WTC11 (cell line): ENCODE data around the gene SSR3. TPM values are rescaled to one million over a fixed set of nuclear protein-coding genes. Genes with fewer than 3 reads are reported as not detected.
"Not testable (repeated sequence)": the region's sequence is repeated elsewhere in the genome, so short reads cannot be mapped to it uniquely, and the experiment has no call there.

Source experiments
- ATAC-seq: fragments of 200-7000 bp; cut with Tn5 transposase; 2 replicates; pipeline ENCODE4 v1.10.0; 2021; ENCODE audit warnings: mild to moderate bottlenecking, moderate library complexity
- CTCF ChIA-PET: fragments of 300-600 bp; sonication (Branson Sonifier 250); formaldehyde crosslinking; loops from one replicate; lab custom pipeline; 2021; ENCODE audit warnings: antibody characterized with exemption; lab: Charles Lee
- POLR2A ChIA-PET: fragments of 350-600 bp; sonication (Branson Sonifier 250); formaldehyde crosslinking; loops from one replicate; lab custom pipeline; 2021; ENCODE audit warnings: antibody characterized with exemption; lab: Charles Lee
- DNase-seq: peaks from one replicate; pipeline ENCODE4 v3.0.0; 2021; ENCODE audit warnings: low spot score
- H3K27ac Mint-ChIP-seq: 2 replicates; pipeline ENCODE4 v1.8.0; 2021; ENCODE audit warnings: mixed read lengths
- H3K27me3 Mint-ChIP-seq: 2 replicates; pipeline ENCODE4 v1.8.0; 2021; ENCODE audit warnings: low read depth, mild to moderate bottlenecking, moderate library complexity, mixed read lengths
- H3K36me3 Mint-ChIP-seq: 2 replicates; pipeline ENCODE4 v1.8.0; 2021; ENCODE audit warnings: mixed read lengths
- H3K4me1 Mint-ChIP-seq: 2 replicates; pipeline ENCODE4 v1.8.0; 2022; ENCODE audit warnings: mixed read lengths
- H3K4me3 Mint-ChIP-seq: 2 replicates; pipeline ENCODE4 v1.8.0; 2021; ENCODE audit warnings: mild to moderate bottlenecking, moderate library complexity, mixed read lengths
- H3K9me3 Mint-ChIP-seq: 2 replicates; pipeline ENCODE4 v1.8.0; 2021; ENCODE audit warnings: mixed read lengths
- CREB1 ChIP-seq: sonication (generic); formaldehyde crosslinking; IDR thresholded peaks from 2 replicates; pipeline ENCODE4 v1.8.0; 2023; ENCODE audit warnings: mild to moderate bottlenecking, missing genetic modification reagents
- HMGA2 ChIP-seq: fragments of 250-450 bp; sonication (Bioruptor Pico); IDR thresholded peaks from 2 replicates; pipeline ENCODE4 v1.4.0; 2021; ENCODE audit warnings: mild to moderate bottlenecking, moderate library complexity
- JAZF1 ChIP-seq: fragments of 250-450 bp; sonication (Bioruptor Pico); IDR thresholded peaks from 2 replicates; pipeline ENCODE4 v1.9.0; 2021; ENCODE audit warnings: moderate library complexity, mild to moderate bottlenecking, inconsistent platforms
- TCF7 ChIP-seq: sonication (generic); formaldehyde crosslinking; IDR thresholded peaks from 2 replicates; pipeline ENCODE4 v1.8.0; 2022; ENCODE audit warnings: mild to moderate bottlenecking, low read depth, missing genetic modification reagents, moderate library complexity
- ZNF219 ChIP-seq: sonication (generic); formaldehyde crosslinking; IDR thresholded peaks from 2 replicates; pipeline ENCODE4 v1.8.0; 2023; ENCODE audit warnings: missing genetic modification reagents, mild to moderate bottlenecking, borderline replicate concordance
- total RNA-seq: library from RNA; stranded (reverse); gene quantifications from 3 replicates; pipeline ENCODE4 v1.2.3, GENCODE V29; 2021
- TF ChIP-seq, protein P1 (sequence below): sonication (generic); formaldehyde crosslinking; IDR thresholded peaks from 2 replicates; pipeline ENCODE4 v1.8.0; 2022; ENCODE audit warnings: mild to moderate bottlenecking, missing genetic modification reagents
- TF ChIP-seq, protein P2 (sequence below): sonication (generic); formaldehyde crosslinking; IDR thresholded peaks from 2 replicates; pipeline ENCODE4 v1.8.0; 2022; ENCODE audit warnings: missing genetic modification reagents
- TF ChIP-seq, protein P3 (sequence below): sonication (generic); formaldehyde crosslinking; IDR thresholded peaks from 2 replicates; pipeline ENCODE4 v1.8.1; 2023; ENCODE audit warnings: mild to moderate bottlenecking, missing genetic modification reagents, moderate library complexity
- TF ChIP-seq, protein P4 (sequence below): fragments of 250-450 bp; sonication (Bioruptor Pico); IDR thresholded peaks from 2 replicates; pipeline ENCODE4 v1.9.0; 2021; ENCODE audit warnings: mild to moderate bottlenecking, borderline replicate concordance
- TF ChIP-seq, protein P5 (sequence below): sonication (generic); formaldehyde crosslinking; IDR thresholded peaks from 2 replicates; pipeline ENCODE4 v1.8.0; 2022; ENCODE audit warnings: mild to moderate bottlenecking, missing genetic modification reagents
- TF ChIP-seq, protein P6 (sequence below): sonication (generic); formaldehyde crosslinking; IDR thresholded peaks from 2 replicates; pipeline ENCODE4 v1.8.1; 2022; ENCODE audit warnings: low read depth, mild to moderate bottlenecking, moderate library complexity, missing genetic modification reagents, borderline replicate concordance

Gene SSR3
- total RNA-seq, 1 experiment from 2014 or later, result 162 TPM

DNA sequence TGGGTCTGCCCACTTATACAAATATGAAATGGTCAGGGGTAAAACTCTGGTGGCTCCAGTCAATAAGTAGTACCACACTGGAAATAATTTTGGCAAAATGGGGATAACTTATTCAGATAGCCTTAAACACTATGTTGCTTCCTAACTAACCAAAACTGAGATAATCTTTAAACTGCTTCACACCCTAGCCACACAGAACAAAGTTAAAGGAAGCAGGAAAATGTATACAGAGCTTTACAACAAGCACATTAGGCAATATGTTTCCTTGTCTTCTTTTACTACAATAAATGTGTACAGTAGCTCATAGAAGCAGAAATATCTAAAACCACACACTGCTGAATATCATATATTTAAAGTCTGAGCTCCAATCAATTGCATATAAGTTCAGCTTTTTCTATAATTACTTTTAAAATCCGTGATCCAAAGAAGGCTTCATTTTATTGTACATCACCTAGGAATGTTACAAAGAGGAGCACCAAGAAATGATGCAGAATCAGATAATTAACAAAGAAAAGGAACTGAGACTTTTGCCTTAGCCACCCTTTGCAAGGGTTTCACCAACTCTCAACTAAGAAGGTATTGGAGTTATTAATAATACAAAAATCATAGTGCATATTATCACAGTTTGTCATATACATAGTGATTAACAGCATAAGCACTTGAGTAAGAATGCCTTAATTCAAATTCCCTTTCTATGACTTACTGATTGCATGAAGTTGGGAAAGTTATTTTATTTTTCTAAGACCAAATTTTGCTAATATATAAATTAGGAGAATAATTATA lies 9.2 kb upstream of the SSR3 start:
- ChIA-PET POLR2A (no interaction called here), CTCF (no interaction called here)
- Mint-ChIP-seq H3K27ac (no peak overlapping the region), H3K27me3 (no peaks in the 10 kb centered on the region), H3K4me3 (no peak overlapping the region), H3K36me3 (no peaks in the 10 kb centered on the region), H3K9me3 (peaks cover 13% of the 10 kb centered on the region), H3K4me1 (0 out of 2 replicates have a peak, but pooled peaks cover 3% of the 10 kb centered on the region)
- TF ChIP-seq, protein P1, sequence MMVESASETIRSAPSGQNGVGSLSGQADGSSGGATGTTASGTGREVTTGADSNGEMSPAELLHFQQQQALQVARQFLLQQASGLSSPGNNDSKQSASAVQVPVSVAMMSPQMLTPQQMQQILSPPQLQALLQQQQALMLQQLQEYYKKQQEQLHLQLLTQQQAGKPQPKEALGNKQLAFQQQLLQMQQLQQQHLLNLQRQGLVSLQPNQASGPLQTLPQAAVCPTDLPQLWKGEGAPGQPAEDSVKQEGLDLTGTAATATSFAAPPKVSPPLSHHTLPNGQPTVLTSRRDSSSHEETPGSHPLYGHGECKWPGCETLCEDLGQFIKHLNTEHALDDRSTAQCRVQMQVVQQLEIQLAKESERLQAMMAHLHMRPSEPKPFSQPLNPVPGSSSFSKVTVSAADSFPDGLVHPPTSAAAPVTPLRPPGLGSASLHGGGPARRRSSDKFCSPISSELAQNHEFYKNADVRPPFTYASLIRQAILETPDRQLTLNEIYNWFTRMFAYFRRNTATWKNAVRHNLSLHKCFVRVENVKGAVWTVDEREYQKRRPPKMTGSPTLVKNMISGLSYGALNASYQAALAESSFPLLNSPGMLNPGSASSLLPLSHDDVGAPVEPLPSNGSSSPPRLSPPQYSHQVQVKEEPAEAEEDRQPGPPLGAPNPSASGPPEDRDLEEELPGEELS (CRISPR knock-in tag), result no peak
- TF ChIP-seq, protein P2, sequence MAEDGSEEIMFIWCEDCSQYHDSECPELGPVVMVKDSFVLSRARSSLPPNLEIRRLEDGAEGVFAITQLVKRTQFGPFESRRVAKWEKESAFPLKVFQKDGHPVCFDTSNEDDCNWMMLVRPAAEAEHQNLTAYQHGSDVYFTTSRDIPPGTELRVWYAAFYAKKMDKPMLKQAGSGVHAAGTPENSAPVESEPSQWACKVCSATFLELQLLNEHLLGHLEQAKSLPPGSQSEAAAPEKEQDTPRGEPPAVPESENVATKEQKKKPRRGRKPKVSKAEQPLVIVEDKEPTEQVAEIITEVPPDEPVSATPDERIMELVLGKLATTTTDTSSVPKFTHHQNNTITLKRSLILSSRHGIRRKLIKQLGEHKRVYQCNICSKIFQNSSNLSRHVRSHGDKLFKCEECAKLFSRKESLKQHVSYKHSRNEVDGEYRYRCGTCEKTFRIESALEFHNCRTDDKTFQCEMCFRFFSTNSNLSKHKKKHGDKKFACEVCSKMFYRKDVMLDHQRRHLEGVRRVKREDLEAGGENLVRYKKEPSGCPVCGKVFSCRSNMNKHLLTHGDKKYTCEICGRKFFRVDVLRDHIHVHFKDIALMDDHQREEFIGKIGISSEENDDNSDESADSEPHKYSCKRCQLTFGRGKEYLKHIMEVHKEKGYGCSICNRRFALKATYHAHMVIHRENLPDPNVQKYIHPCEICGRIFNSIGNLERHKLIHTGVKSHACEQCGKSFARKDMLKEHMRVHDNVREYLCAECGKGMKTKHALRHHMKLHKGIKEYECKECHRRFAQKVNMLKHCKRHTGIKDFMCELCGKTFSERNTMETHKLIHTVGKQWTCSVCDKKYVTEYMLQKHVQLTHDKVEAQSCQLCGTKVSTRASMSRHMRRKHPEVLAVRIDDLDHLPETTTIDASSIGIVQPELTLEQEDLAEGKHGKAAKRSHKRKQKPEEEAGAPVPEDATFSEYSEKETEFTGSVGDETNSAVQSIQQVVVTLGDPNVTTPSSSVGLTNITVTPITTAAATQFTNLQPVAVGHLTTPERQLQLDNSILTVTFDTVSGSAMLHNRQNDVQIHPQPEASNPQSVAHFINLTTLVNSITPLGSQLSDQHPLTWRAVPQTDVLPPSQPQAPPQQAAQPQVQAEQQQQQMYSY (CRISPR knock-in tag), result no peak
- TF ChIP-seq, protein P3, sequence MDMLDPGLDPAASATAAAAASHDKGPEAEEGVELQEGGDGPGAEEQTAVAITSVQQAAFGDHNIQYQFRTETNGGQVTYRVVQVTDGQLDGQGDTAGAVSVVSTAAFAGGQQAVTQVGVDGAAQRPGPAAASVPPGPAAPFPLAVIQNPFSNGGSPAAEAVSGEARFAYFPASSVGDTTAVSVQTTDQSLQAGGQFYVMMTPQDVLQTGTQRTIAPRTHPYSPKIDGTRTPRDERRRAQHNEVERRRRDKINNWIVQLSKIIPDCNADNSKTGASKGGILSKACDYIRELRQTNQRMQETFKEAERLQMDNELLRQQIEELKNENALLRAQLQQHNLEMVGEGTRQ (CRISPR knock-in tag), result no peak
- DNase-seq, result no peak
- no peak for ATAC-seq

DNA sequence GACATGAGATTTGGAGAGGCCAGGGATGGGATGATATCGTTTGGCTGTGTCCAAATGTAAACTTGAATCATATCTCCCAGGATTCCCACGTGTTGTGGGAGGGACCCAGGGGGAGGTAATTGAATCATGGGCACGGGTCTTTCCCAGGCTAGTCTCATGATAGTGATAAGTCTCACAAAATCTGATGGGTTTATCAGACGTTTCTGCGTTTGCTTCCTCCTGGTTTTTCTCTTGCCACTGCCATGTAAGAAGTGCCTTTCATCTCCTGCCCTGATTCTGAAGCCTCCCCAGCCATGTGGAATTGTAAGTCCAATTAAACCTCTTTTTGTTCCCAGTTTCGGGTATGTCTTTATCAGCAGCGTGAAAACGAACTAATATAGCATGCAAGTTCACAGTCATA lies 7.6 kb upstream of the SSR3 start:
- H3K27me3 Mint-ChIP-seq, H3K27ac Mint-ChIP-seq, POLR2A ChIA-PET, ATAC-seq, H3K4me3 Mint-ChIP-seq, CTCF ChIA-PET, H3K4me1 Mint-ChIP-seq, DNase-seq, H3K36me3 Mint-ChIP-seq: not testable (repeated sequence)
- peaks cover 10% of the 10 kb centered on the region for H3K9me3 Mint-ChIP-seq

DNA sequence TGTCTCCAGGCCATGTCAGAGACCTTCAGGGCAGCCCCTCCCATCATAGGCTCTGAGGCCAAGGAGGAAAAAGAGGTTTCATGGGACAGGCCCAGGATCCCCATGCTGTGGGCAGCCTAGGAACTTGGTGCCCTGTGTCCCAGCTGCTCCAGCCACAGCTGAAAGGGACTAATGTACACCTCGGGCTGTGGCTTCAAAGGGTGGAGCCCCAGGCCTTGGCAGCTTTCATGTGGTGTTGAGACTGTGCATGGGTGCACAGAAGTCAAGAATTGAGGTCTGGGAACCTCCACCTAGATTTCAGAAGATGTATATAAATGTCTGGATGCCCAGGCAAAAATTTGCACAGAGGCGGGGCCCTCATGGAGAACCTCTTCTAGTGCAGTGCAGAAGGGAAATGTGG lies 6.6 kb upstream of the SSR3 start:
- ATAC-seq (no peak), DNase-seq (no peak)
- ChIA-PET POLR2A (no interaction called here), CTCF (no interaction called here)
- H3K27me3 Mint-ChIP-seq, result no peaks in the 10 kb centered on the region
- no peak overlapping the region for H3K27ac Mint-ChIP-seq
- no peak overlapping the region for H3K4me3 Mint-ChIP-seq
- no peaks in the 10 kb centered on the region for H3K36me3 Mint-ChIP-seq
- TF ChIP-seq, protein P4, sequence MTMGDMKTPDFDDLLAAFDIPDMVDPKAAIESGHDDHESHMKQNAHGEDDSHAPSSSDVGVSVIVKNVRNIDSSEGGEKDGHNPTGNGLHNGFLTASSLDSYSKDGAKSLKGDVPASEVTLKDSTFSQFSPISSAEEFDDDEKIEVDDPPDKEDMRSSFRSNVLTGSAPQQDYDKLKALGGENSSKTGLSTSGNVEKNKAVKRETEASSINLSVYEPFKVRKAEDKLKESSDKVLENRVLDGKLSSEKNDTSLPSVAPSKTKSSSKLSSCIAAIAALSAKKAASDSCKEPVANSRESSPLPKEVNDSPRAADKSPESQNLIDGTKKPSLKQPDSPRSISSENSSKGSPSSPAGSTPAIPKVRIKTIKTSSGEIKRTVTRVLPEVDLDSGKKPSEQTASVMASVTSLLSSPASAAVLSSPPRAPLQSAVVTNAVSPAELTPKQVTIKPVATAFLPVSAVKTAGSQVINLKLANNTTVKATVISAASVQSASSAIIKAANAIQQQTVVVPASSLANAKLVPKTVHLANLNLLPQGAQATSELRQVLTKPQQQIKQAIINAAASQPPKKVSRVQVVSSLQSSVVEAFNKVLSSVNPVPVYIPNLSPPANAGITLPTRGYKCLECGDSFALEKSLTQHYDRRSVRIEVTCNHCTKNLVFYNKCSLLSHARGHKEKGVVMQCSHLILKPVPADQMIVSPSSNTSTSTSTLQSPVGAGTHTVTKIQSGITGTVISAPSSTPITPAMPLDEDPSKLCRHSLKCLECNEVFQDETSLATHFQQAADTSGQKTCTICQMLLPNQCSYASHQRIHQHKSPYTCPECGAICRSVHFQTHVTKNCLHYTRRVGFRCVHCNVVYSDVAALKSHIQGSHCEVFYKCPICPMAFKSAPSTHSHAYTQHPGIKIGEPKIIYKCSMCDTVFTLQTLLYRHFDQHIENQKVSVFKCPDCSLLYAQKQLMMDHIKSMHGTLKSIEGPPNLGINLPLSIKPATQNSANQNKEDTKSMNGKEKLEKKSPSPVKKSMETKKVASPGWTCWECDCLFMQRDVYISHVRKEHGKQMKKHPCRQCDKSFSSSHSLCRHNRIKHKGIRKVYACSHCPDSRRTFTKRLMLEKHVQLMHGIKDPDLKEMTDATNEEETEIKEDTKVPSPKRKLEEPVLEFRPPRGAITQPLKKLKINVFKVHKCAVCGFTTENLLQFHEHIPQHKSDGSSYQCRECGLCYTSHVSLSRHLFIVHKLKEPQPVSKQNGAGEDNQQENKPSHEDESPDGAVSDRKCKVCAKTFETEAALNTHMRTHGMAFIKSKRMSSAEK (CRISPR knock-in tag), result no peak
- TF ChIP-seq, protein P3 (CRISPR knock-in tag), result no peak
- TF ChIP-seq TCF7 (CRISPR knock-in tag), result no peak
- TF ChIP-seq HMGA2 (CRISPR knock-in tag), result no peak
- TF ChIP-seq, protein P5, sequence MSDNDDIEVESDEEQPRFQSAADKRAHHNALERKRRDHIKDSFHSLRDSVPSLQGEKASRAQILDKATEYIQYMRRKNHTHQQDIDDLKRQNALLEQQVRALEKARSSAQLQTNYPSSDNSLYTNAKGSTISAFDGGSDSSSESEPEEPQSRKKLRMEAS (CRISPR knock-in tag), result no peak
- TF ChIP-seq JAZF1 (CRISPR knock-in tag), result no peak
- TF ChIP-seq CREB1 (CRISPR knock-in tag), result no peak
- TF ChIP-seq, protein P6, sequence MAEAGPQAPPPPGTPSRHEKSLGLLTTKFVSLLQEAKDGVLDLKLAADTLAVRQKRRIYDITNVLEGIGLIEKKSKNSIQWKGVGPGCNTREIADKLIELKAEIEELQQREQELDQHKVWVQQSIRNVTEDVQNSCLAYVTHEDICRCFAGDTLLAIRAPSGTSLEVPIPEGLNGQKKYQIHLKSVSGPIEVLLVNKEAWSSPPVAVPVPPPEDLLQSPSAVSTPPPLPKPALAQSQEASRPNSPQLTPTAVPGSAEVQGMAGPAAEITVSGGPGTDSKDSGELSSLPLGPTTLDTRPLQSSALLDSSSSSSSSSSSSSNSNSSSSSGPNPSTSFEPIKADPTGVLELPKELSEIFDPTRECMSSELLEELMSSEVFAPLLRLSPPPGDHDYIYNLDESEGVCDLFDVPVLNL (CRISPR knock-in tag), result no peak
- no peak for TF ChIP-seq ZNF219 (CRISPR knock-in tag)
- H3K9me3 Mint-ChIP-seq, result peaks cover under 1% of the 10 kb centered on the region; the same call in 1 of the 2 replicates
- H3K4me1 Mint-ChIP-seq, result 0 out of 2 replicates have a peak, but pooled peaks cover 3% of the 10 kb centered on the region
